GM12878 (cell line): Measurements from ENCODE around the gene ART1. TPM values are rescaled to one million over a fixed set of nuclear protein-coding genes. Genes with fewer than 3 reads are reported as not detected.
"Not testable (repeated sequence)": the region's sequence is repeated elsewhere in the genome, so short reads cannot be mapped to it uniquely, and the experiment has no call there.

Experiments
- ATAC-seq: fragments of 200-7000 bp; cut with Tn5 transposase; 3 replicates; pipeline ENCODE4 v1.9.1; 2020; ENCODE audit warnings: mild to moderate bottlenecking, moderate library complexity
- BruUV-seq: library from RNA; stranded (reverse); fragments of 400-500 nt; replicated peaks from 2 replicates; lab custom pipeline; 2021; lab: Mats Ljungman, UMichigan
- CTCF ChIA-PET: fragments of 300-600 bp; sonication (Branson Sonifier 250); formaldehyde crosslinking; extraction: SDS; loops from one replicate; lab custom pipeline; 2021; ENCODE audit warnings: inconsistent platforms; lab: Yijun Ruan, JAX
- POLR2A ChIA-PET: fragments of 350-600 bp; formaldehyde crosslinking; extraction: SDS; loops from one replicate; lab custom pipeline; 2021; ENCODE audit warnings: inconsistent platforms; lab: Charles Lee
- RAD21 ChIA-PET: fragments of 300-600 bp; sonication (Branson Sonifier 250); formaldehyde crosslinking; loops from one replicate; lab custom pipeline; 2023; ENCODE audit warnings: antibody characterized with exemption; ENCODE audit not compliant: unreplicated experiment; lab: Charles Lee
- SMC1A ChIA-PET: fragments of 300-600 bp; sonication (Branson Sonifier 250); formaldehyde crosslinking; loops from one replicate; lab custom pipeline; 2023; ENCODE audit not compliant: unreplicated experiment, uncharacterized antibody; lab: Charles Lee
- DNase-seq: peaks from one replicate; pipeline ENCODE4 v3.0.0-alpha.2; 2011; ENCODE audit warnings: low read depth, low spot score
- FAIRE-seq: peaks from 3 replicates; lab custom pipeline; 2011; peaks lifted over from hg19 to GRCh38; lab: Jason Lieb, UNC
- H2AFZ ChIP-seq: 2 replicates; pipeline ENCODE4 v1.6.0; 2011; ENCODE audit warnings: low read depth, low read length, control low read depth; ENCODE audit not compliant: control insufficient read depth
- H3K27ac ChIP-seq: 2 replicates; pipeline ENCODE4 v1.5.1; 2011; ENCODE audit warnings: control low read depth; ENCODE audit not compliant: control insufficient read depth, insufficient read depth
- H3K27me3 ChIP-seq, 2 experiments: replicated peaks in 1 of 2; 2 replicates each; pipeline versions ENCODE4 v1.6.0 to v1.6.1; 2011; ENCODE audit warnings: low read length in 1 of 2; ENCODE audit not compliant: control insufficient read depth in 2 of 2, insufficient read depth in 2 of 2
- H3K36me3 ChIP-seq, 2 experiments: 2 replicates each; pipeline ENCODE4 v1.5.1; 2011; ENCODE audit warnings: low read length in 1 of 2; ENCODE audit not compliant: control insufficient read depth in 2 of 2, insufficient read depth in 2 of 2
- H3K4me1 ChIP-seq: 2 replicates; pipeline ENCODE4 v1.6.1; 2011; ENCODE audit warnings: mild to moderate bottlenecking, low read length, moderate library complexity, mixed read lengths; ENCODE audit not compliant: control insufficient read depth, insufficient read depth
- H3K4me2 ChIP-seq: 2 replicates; pipeline ENCODE4 v1.6.0; 2011; ENCODE audit warnings: control low read depth; ENCODE audit not compliant: control insufficient read depth, insufficient read depth
- H3K4me3 ChIP-seq: fragments of 200-600 bp; sonication (generic); 2 replicates; pipeline ENCODE4 v1.5.1; 2016
- H3K79me2 ChIP-seq: 2 replicates; pipeline ENCODE4 v1.6.0; 2011; ENCODE audit warnings: low read length; ENCODE audit not compliant: control insufficient read depth, insufficient read depth
- H3K9ac ChIP-seq: 2 replicates; pipeline ENCODE4 v1.8.0; 2011; ENCODE audit warnings: low read length, control low read depth, mixed read lengths; ENCODE audit not compliant: control insufficient read depth, insufficient read depth
- H3K9me3 ChIP-seq: replicated peaks from 3 replicates; pipeline ENCODE4 v1.5.1; 2011; ENCODE audit warnings: mild to moderate bottlenecking, low read length; ENCODE audit not compliant: control insufficient read depth, insufficient read depth
- H4K20me1 ChIP-seq: 2 replicates; pipeline ENCODE4 v1.6.0; 2011; ENCODE audit not compliant: control insufficient read depth, insufficient read depth
- ATF3 ChIP-seq: IDR thresholded peaks from 2 replicates; pipeline ENCODE4 v1.6.1; 2011; ENCODE audit warnings: low read depth, mild to moderate bottlenecking, low read length, moderate library complexity, borderline replicate concordance; ENCODE audit errors: extremely low read depth
- CBX5 ChIP-seq: sonication (generic); IDR thresholded peaks from 2 replicates; pipeline ENCODE4 v1.6.1; 2016; ENCODE audit warnings: low read depth, moderate library complexity, mild to moderate bottlenecking, inconsistent platforms
- RAD21 ChIP-seq: IDR thresholded peaks from 2 replicates; pipeline ENCODE4 v1.6.1; 2011; ENCODE audit warnings: mild to moderate bottlenecking, low read depth, low read length, moderate library complexity; ENCODE audit not compliant: insufficient read depth
- TAF1 ChIP-seq: IDR thresholded peaks from 2 replicates; pipeline ENCODE4 v1.6.1; 2011; ENCODE audit warnings: mild to moderate bottlenecking, low read depth, low read length, borderline replicate concordance
- TCF3 ChIP-seq: IDR thresholded peaks from 2 replicates; pipeline ENCODE4 v1.6.1; 2012; ENCODE audit warnings: low read depth, mild to moderate bottlenecking, low read length, borderline replicate concordance; ENCODE audit not compliant: insufficient read depth
- WGBS: methylation state at CpG from one replicate; pipeline ENCODE4 v1.1.6; 2016; ENCODE audit warnings: low lambda C conversion rate; ENCODE audit not compliant: insufficient replicate concordance, insufficient coverage; ENCODE audit errors: missing lambda C conversion rate; 5-methylcytosine and 5-hydroxymethylcytosine counted together
- in situ Hi-C: fragments of 300-500 bp; cut with MboI; formaldehyde crosslinking; loops from 9 replicates; pipeline ENCODE4 v1.14.3; 2018; ENCODE audit warnings: mixed read lengths
- intact Hi-C: fragments of 100-400 bp; cut with micrococcal nuclease; formaldehyde crosslinking; loops from one replicate; pipeline ENCODE4 v1.14.2; 2022; ENCODE audit not compliant: unreplicated experiment
- polyA plus RNA-seq, 11 experiments: library from polyadenylated mRNA; depleted of rRNA in 4 of 11; unstranded in 6 of 11; stranded (reverse) in 5 of 11; fragments of >200 nt; fragmentation: Nextera tagmentation in 4 of 11; fragmentation: Illumina TruSeq in 1 of 11; extraction: Ambion mirVana in 4 of 11; extraction: Trizol in 1 of 11; gene quantifications; 1 replicate in 1 of 11; 2 replicates in 10 of 11; pipeline versions ENCODE4 v1.2.1 to v1.2.3, GENCODE V29; 2011 to 2016; ENCODE audit warnings: inconsistent platforms in 2 of 11, missing spikeins in 2 of 11, low read depth in 1 of 11
- total RNA-seq, 4 experiments: library from RNA; depleted of rRNA in 3 of 4; stranded (reverse); fragments of >200 nt in 3 of 4; fragmentation: Illumina TruSeq in 1 of 4; extraction: Trizol in 1 of 4; gene quantifications; 2 replicates each; pipeline versions ENCODE4 v1.2.1 to v1.2.3, GENCODE V29; 2013 to 2021

Gene ART1
- total and polyA plus RNA-seq, 10 of the 15 experiments (the other 5 are each of a cell fraction or from before 2014, with no cell fraction given) = not detected

DNA sequence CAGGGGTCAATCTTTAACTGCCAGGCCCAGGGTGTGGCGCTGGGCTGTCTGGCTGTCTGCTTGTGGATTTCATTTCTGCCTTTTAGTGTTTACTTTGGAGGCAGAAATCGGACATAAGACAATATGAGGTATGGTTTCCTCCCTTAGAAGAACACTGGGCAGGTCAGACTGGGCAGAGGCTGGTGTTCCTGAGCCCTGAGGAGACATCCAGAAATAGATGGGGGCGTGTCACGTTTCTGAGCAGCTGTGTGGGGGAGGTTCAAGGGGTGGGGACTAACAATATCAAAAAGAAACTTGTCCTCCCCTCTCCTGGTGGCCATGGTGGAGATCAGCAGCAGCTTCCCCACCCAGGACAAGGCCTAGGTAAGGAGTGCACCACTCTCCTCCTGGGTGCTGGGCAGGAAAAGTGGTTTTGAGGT lies at the start of gene ART1 (continued):
- TF ChIP-seq TCF3 (no peak), RAD21 (no peak), CBX5 (no peak), TAF1 (no peak), ATF3 (no peak)

DNA sequence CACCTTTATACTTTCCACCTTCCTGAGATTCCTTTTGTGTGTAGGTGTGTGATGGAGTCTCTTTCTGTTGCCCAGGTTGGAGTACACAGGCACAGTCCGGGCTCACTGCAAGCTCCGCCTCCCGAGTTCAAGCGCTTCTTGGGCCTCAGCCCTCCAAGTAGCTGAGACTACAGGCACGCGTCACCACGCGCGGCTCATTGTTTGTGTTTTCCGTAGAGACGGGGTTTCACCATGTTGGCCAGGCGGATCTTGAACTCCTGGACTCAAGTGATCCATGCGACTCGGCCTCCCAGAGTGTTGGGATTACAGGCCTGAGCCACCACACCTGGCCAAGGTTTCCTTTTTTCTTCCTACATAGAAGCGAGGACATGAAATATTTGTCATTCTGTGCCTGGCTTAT lies 47.2 kb upstream of the ART1 start:
- H3K4me1 ChIP-seq, H3K36me3 ChIP-seq, H2AFZ ChIP-seq, DNase-seq, intact Hi-C loops, H3K9me3 ChIP-seq, RAD21 ChIA-PET, SMC1A ChIA-PET, POLR2A ChIA-PET, H3K27ac ChIP-seq, H3K27me3 ChIP-seq, in situ Hi-C loops, H3K4me3 ChIP-seq, ATAC-seq, H3K79me2 ChIP-seq, H3K4me2 ChIP-seq, FAIRE-seq, H4K20me1 ChIP-seq, BruUV-seq, H3K9ac ChIP-seq, CTCF ChIA-PET: not testable (repeated sequence)
- WGBS = 66% methylated on average over 15 of the region's 15 CpGs

GRCh38 chr11:3600201-3600600 lies 44.7 kb upstream of the ART1 start:
- BruUV-seq, H3K9me3 ChIP-seq, RAD21 ChIA-PET, DNase-seq, H3K4me2 ChIP-seq, H3K36me3 ChIP-seq, H3K4me3 ChIP-seq, H4K20me1 ChIP-seq, H2AFZ ChIP-seq, H3K79me2 ChIP-seq, intact Hi-C loops, H3K9ac ChIP-seq, H3K4me1 ChIP-seq, FAIRE-seq, POLR2A ChIA-PET, H3K27me3 ChIP-seq, CTCF ChIA-PET, ATAC-seq, H3K27ac ChIP-seq, in situ Hi-C loops, SMC1A ChIA-PET: not testable (repeated sequence)
- WGBS = 30% methylated on average over 8 of the region's 10 CpGs
